ENCODE measurements around the gene ROBO3. TPM values are rescaled to one million over a fixed set of nuclear protein-coding genes. Genes with fewer than 3 reads are reported as not detected.

The ROBO3 gene
- total RNA-seq, 1 donor from 2014 or later, result 27.4 TPM

DNA sequence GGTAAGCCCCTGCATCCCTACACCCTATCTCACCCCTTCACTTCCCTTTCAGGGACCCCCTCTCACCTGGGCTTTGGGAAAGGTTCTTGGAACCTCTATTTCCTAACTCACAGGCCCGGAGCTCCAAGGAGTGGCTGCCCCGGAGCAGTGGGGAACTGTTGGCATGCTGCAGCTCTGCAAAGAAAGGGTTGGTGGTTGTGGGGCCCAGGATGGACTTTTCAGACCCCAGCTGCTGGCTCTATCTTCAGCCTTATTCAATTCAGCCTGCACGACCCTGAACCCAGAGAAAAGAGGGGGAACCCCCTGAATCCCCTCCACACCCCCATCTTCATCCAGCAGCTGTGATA lies 22.4 kb downstream of the ROBO3 start:
- TF ChIP-seq, protein P1, sequence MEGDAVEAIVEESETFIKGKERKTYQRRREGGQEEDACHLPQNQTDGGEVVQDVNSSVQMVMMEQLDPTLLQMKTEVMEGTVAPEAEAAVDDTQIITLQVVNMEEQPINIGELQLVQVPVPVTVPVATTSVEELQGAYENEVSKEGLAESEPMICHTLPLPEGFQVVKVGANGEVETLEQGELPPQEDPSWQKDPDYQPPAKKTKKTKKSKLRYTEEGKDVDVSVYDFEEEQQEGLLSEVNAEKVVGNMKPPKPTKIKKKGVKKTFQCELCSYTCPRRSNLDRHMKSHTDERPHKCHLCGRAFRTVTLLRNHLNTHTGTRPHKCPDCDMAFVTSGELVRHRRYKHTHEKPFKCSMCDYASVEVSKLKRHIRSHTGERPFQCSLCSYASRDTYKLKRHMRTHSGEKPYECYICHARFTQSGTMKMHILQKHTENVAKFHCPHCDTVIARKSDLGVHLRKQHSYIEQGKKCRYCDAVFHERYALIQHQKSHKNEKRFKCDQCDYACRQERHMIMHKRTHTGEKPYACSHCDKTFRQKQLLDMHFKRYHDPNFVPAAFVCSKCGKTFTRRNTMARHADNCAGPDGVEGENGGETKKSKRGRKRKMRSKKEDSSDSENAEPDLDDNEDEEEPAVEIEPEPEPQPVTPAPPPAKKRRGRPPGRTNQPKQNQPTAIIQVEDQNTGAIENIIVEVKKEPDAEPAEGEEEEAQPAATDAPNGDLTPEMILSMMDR (conservative IDR thresholded peaks at IDR 0.05), result no peak
- Mint-ChIP-seq H3K9me3 (no peaks in the 10 kb centered on the region), H3K4me3 (no peak overlapping the region), H3K4me1 (ENCODE audit: unreplicated experiment) (peaks cover 7% of the 10 kb centered on the region), H3K36me3 (no peaks in the 10 kb centered on the region), H3K27ac (no peak overlapping the region), H3K27me3 (peaks cover 38% of the 10 kb centered on the region)
- peak; percentile 24 for DNase-seq (ENCODE audit: extremely low spot score, unreplicated experiment)

DNA sequence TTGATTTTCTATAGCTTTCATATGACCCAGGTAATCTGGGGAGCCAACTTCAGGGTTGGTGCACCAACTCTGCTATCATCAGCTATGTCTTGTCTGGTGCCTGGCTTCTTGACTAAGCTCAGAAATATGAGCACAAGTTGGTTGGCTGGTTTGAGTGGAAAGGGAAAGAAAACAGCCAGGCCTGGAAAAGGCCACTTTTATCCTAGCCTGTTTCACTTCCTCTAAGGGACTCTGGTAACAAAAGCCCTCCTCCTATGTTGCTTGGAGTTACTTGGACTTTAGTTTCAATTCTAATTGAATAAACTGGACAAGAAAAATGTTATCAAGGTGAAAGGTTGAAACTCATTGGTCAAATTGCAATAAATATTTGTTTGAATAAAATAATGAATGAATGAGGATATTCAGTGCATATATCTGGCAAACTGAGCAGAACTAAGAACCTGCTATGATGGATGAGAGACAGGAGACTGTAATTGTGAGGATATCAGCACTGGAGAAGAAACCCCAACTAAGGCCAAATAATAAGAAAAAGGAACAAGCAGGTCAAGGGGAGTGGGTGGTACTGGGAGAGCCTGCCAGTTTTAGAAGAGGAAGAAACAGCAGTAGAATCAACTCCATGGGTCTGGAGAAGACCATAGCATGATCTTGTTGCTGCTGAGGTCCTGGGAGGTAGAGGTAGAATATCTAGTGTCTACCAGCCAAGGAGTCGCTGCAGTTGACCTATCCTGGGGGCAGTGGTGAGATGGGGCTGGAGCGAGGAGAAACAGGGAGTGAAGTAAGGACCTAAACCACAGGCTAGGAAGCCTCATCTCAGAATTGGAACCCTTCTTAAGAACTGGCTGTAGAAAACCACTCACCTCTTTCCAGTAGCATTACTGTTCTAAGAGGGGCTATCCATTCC lies 24.2 kb downstream of the ROBO3 start:
- Mint-ChIP-seq H3K9me3 (no peaks in the 10 kb centered on the region), H3K36me3 (no peaks in the 10 kb centered on the region), H3K4me1 (ENCODE audit: unreplicated experiment) (no peaks in the 10 kb centered on the region), H3K4me3 (no peak overlapping the region), H3K27ac (no peak overlapping the region), H3K27me3 (peaks cover 39% of the 10 kb centered on the region)
- DNase-seq (ENCODE audit: extremely low spot score, unreplicated experiment), result peak; percentile 2
- TF ChIP-seq, protein P1 (conservative IDR thresholded peaks at IDR 0.05), result no peak

DNA sequence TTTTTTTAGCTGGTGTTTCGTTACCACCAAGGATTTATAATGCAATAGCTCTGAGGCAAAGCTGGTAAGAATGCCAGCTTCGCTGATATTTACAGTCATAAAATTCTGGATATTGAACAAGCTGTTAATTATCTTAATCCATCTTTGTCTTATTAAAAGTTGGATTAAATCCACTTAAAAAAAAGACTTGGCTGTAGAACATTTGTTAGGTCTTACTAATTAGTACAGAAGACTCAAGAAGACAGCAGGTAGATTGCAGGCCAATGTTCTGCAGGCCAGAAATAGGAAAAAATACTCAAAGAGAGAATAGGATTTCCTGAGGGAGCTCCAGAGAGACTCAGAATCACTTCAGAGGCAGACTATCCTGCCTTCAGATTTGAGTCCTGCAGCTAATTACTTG lies 24.9 kb downstream of the ROBO3 start:
- TF ChIP-seq, protein P1 (conservative IDR thresholded peaks at IDR 0.05), result no peak
- no peak overlapping the region for H3K27ac Mint-ChIP-seq
- no peaks in the 10 kb centered on the region for H3K36me3 Mint-ChIP-seq
- DNase-seq (ENCODE audit: extremely low spot score, unreplicated experiment), result no peak
- no peaks in the 10 kb centered on the region for H3K4me1 Mint-ChIP-seq (ENCODE audit: unreplicated experiment)
- H3K27me3 Mint-ChIP-seq, result peaks cover 43% of the 10 kb centered on the region
- H3K9me3 Mint-ChIP-seq, result no peaks in the 10 kb centered on the region
- H3K4me3 Mint-ChIP-seq, result no peak overlapping the region

DNA sequence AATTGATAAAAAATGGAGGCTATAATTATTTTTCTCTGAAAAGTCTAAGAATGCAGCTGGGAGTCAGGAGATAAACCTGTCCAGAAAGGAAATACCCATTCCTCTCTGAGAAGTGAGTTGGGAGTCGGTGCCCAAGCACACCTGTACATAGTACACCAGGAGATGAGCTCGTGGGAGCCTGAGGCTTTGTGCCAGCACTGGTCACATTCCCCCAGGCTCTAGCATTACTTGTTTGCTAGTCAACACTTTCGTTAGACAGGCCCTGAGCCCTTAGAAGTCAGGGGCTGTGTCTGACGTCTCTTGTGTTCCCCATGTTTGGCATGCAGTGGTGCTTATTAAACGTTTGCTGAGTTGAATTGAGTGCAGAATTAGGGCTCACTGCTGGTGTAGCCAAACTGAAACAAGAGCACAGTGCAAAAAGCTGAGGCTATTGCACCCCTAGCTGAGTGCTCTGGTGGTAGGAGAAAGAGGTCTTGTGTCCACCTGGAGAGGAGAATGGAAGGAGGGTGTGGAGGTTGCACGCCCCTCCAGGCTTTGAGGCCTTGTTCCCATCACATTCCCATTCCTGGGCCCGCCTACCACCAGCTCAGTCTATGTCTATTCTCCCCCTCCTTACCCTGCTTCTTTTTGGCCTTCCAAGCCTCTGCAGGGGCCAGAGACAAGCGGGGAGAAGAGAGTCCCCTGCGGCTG lies 25.6 kb downstream of the ROBO3 start:
- Mint-ChIP-seq H3K36me3 (no peaks in the 10 kb centered on the region), H3K4me1 (ENCODE audit: unreplicated experiment) (no peaks in the 10 kb centered on the region), H3K27me3 (peaks cover 40% of the 10 kb centered on the region), H3K27ac (no peak overlapping the region), H3K4me3 (no peak overlapping the region), H3K9me3 (no peaks in the 10 kb centered on the region)
- TF ChIP-seq, protein P1 (conservative IDR thresholded peaks at IDR 0.05), result no peak
- no peak for DNase-seq (ENCODE audit: extremely low spot score, unreplicated experiment)

DNA sequence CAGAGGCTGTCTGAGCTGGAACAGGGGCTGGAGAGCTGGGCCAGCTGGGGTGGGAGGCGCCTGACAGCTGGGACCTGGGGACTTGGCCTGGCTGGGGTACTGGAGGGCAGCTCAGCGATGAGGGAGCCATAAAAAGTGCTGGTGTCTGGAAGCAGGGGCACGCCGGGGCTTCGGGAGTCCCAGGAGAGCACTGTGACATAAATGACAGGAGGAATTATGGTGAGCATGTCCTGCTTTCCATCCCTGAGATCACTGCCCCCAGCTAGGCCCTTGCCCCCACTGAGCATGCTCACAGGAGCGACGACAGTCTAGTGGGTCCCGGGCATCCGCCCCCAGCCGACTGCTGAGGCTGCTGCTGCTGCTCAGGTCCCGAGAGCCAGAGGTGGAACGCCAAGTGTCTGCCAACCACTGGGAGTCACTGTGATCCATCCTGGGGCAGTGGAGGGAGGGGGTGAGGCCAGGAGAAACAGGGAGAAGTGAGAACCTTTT lies 26.2 kb downstream of the ROBO3 start:
- Mint-ChIP-seq H3K4me3 (no peak overlapping the region), H3K4me1 (ENCODE audit: unreplicated experiment) (no peaks in the 10 kb centered on the region), H3K9me3 (no peaks in the 10 kb centered on the region), H3K27me3 (peaks cover 36% of the 10 kb centered on the region), H3K27ac (no peak overlapping the region), H3K36me3 (no peaks in the 10 kb centered on the region)
- TF ChIP-seq, protein P1 (conservative IDR thresholded peaks at IDR 0.05), result no peak
- no peak for DNase-seq (ENCODE audit: extremely low spot score, unreplicated experiment)

Measured in type B pancreatic cell (in vitro differentiated cells).